GM23338 (cell line): ENCODE data around the gene LPGAT1.

ENCODE experiments used
- CREB1 ChIP-seq: fragments of 250-450 bp; sonication (Bioruptor Pico); IDR thresholded peaks from 2 replicates; pipeline ENCODE4 v1.5.0; 2020; ENCODE audit warnings: low read depth, mild to moderate bottlenecking, moderate library complexity
- EZH2 ChIP-seq: fragments of 200-600 bp; sonication (generic); IDR thresholded peaks from one replicate; pipeline ENCODE4 v1.8.0; 2017; ENCODE audit warnings: antibody characterized with exemption, mild to moderate bottlenecking, low read depth; ENCODE audit not compliant: unreplicated experiment
- EZH2phosphoT487 ChIP-seq: fragments of 200-600 bp; sonication (generic); IDR thresholded peaks from one replicate; pipeline ENCODE4 v1.8.1; 2018; ENCODE audit warnings: antibody characterized with exemption; ENCODE audit not compliant: unreplicated experiment
- JUNB ChIP-seq: IDR thresholded peaks from one replicate; pipeline ENCODE4 v1.6.1; 2016; ENCODE audit warnings: antibody characterized with exemption; ENCODE audit not compliant: unreplicated experiment
- POLR2AphosphoS5 ChIP-seq: IDR thresholded peaks from 2 replicates; pipeline ENCODE4 v1.6.1; 2016; ENCODE audit warnings: antibody characterized with exemption, low read depth
- ZNF331 ChIP-seq: fragments of 250-450 bp; sonication (Bioruptor Pico); IDR thresholded peaks from 2 replicates; pipeline ENCODE4 v1.5.0; 2020; ENCODE audit warnings: low read depth, mild to moderate bottlenecking, moderate library complexity
- TF ChIP-seq, protein P1 (sequence below), 2 experiments: fragments of 200-600 bp in 1 of 2; sonication (generic) in 1 of 2; conservative IDR thresholded peaks; 2 replicates each; pipeline versions ENCODE4 v1.5.1 to v1.6.1; 2016 to 2017; ENCODE audit warnings: antibody characterized with exemption in 2 of 2, low read depth in 2 of 2, mild to moderate bottlenecking in 2 of 2, moderate library complexity in 1 of 2
- TF ChIP-seq, protein P2 (sequence below): IDR thresholded peaks from one replicate; pipeline ENCODE4 v1.6.1; 2018; ENCODE audit warnings: antibody characterized with exemption; ENCODE audit not compliant: unreplicated experiment
- TF ChIP-seq, protein P3 (sequence below): IDR thresholded peaks from 2 replicates; pipeline ENCODE4 v1.6.1; 2016; ENCODE audit warnings: antibody characterized with exemption

DNA sequence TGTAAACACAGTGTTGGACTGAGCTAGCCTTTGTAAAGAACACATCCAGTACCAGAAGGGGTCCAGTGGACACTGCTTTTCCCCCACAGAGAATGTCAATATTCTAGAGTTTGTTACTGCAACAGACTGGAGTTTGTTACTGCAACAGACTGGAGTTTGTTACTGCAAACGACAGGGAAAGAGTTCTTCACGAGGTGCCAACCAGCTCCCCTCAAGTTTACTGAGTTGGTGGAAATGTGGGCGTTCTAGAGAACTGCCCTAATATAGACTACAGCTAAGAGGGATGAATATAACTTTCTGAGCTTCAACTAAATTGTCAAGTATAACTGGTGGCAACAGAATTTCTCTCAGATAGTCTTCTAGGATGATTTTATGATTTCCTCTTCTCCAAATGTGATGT, 81.3 kb downstream of the LPGAT1 start:
- TF ChIP-seq, protein P1, sequence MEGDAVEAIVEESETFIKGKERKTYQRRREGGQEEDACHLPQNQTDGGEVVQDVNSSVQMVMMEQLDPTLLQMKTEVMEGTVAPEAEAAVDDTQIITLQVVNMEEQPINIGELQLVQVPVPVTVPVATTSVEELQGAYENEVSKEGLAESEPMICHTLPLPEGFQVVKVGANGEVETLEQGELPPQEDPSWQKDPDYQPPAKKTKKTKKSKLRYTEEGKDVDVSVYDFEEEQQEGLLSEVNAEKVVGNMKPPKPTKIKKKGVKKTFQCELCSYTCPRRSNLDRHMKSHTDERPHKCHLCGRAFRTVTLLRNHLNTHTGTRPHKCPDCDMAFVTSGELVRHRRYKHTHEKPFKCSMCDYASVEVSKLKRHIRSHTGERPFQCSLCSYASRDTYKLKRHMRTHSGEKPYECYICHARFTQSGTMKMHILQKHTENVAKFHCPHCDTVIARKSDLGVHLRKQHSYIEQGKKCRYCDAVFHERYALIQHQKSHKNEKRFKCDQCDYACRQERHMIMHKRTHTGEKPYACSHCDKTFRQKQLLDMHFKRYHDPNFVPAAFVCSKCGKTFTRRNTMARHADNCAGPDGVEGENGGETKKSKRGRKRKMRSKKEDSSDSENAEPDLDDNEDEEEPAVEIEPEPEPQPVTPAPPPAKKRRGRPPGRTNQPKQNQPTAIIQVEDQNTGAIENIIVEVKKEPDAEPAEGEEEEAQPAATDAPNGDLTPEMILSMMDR (conservative IDR thresholded peaks at IDR 0.05; ENCODE audit: low read depth in 2 of 2) = no peak
- TF ChIP-seq POLR2AphosphoS5 (no peak), CREB1 (CRISPR knock-in tag) (no peak), EZH2 (no peak), EZH2phosphoT487 (no peak), JUNB (no peak), ZNF331 (no peak)
- TF ChIP-seq, protein P2, sequence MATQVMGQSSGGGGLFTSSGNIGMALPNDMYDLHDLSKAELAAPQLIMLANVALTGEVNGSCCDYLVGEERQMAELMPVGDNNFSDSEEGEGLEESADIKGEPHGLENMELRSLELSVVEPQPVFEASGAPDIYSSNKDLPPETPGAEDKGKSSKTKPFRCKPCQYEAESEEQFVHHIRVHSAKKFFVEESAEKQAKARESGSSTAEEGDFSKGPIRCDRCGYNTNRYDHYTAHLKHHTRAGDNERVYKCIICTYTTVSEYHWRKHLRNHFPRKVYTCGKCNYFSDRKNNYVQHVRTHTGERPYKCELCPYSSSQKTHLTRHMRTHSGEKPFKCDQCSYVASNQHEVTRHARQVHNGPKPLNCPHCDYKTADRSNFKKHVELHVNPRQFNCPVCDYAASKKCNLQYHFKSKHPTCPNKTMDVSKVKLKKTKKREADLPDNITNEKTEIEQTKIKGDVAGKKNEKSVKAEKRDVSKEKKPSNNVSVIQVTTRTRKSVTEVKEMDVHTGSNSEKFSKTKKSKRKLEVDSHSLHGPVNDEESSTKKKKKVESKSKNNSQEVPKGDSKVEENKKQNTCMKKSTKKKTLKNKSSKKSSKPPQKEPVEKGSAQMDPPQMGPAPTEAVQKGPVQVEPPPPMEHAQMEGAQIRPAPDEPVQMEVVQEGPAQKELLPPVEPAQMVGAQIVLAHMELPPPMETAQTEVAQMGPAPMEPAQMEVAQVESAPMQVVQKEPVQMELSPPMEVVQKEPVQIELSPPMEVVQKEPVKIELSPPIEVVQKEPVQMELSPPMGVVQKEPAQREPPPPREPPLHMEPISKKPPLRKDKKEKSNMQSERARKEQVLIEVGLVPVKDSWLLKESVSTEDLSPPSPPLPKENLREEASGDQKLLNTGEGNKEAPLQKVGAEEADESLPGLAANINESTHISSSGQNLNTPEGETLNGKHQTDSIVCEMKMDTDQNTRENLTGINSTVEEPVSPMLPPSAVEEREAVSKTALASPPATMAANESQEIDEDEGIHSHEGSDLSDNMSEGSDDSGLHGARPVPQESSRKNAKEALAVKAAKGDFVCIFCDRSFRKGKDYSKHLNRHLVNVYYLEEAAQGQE = no peak
- TF ChIP-seq, protein P3, sequence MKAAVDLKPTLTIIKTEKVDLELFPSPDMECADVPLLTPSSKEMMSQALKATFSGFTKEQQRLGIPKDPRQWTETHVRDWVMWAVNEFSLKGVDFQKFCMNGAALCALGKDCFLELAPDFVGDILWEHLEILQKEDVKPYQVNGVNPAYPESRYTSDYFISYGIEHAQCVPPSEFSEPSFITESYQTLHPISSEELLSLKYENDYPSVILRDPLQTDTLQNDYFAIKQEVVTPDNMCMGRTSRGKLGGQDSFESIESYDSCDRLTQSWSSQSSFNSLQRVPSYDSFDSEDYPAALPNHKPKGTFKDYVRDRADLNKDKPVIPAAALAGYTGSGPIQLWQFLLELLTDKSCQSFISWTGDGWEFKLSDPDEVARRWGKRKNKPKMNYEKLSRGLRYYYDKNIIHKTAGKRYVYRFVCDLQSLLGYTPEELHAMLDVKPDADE = no peak
